Measurements from ENCODE around the gene MPZL1. TPM values are rescaled to one million over a fixed set of nuclear protein-coding genes. Genes with fewer than 3 reads are reported as not detected.

Gene MPZL1
- total RNA-seq, 1 experiment from 2014 or later: 52.9 TPM

GRCh38 chr1:167797015-167797414 lies 75.2 kb downstream of the MPZL1 start:
- Histone ChIP-seq H2AFZ (ENCODE audit: low read depth, low read length, poor library complexity, severe bottlenecking) (no peak overlapping the region), H3K4me2 (ENCODE audit: low read length) (no peak overlapping the region), H3K9me3 (ENCODE audit: control insufficient read depth in 1 of 2, insufficient read depth in 1 of 2, low read depth in 1 of 2, low read length in 2 of 2) (no peaks in the 10 kb centered on the region), H3K27ac (ENCODE audit: low read depth, low read length) (no peak overlapping the region), H3K4me3 (replicated peaks in 1 of 2; ENCODE audit: low read depth in 1 of 2, low read length in 2 of 2) (no peak overlapping the region), H3K9ac (ENCODE audit: low read length) (no peak overlapping the region), H4K20me1 (ENCODE audit: insufficient read depth) (no peaks in the 10 kb centered on the region), H3K4me1 (ENCODE audit: control insufficient read depth in 1 of 2, insufficient read depth in 2 of 2, low read length in 2 of 2) (peaks cover 0 to 11% of the 10 kb centered on the region in 2 experiments; a peak in 1 of 4 replicates), H3K9me2 (ENCODE audit: insufficient read depth) (no peaks in the 10 kb centered on the region), H3K27me3 (ENCODE audit: insufficient read depth, low read length) (no peaks in the 10 kb centered on the region), H3K36me3 (ENCODE audit: control insufficient read depth in 1 of 2, insufficient read depth in 2 of 2, low read length in 2 of 2) (no peaks in the 10 kb centered on the region), H3K79me2 (ENCODE audit: insufficient read depth, low read length) (no peaks in the 10 kb centered on the region)
- no TSS peak for BruUV-seq (replicated peaks)
- TF ChIP-seq POLR2A (IDR thresholded peaks at IDR 0.05; ENCODE audit: borderline replicate concordance, extremely low read depth, insufficient read depth, insufficient read length) (no peak), CEBPB (IDR thresholded peaks at IDR 0.05; ENCODE audit: low read depth) (peak; percentile 43)
- ChIA-PET RAD21 (ENCODE audit: low non-redundant PET in 1 of 2, low total read pairs in 2 of 2, uncharacterized antibody in 2 of 2, unreplicated experiment in 2 of 2) (no interaction called here), POLR2A (no interaction called here), CTCF (no interaction called here)
- ATAC-seq: peak; percentile 36; the same call in 1 of the 2 replicates
- intact Hi-C loops (cut with micrococcal nuclease): no loop called here
- DNase-seq (ENCODE audit: low read depth, low spot score): no peak

DNA sequence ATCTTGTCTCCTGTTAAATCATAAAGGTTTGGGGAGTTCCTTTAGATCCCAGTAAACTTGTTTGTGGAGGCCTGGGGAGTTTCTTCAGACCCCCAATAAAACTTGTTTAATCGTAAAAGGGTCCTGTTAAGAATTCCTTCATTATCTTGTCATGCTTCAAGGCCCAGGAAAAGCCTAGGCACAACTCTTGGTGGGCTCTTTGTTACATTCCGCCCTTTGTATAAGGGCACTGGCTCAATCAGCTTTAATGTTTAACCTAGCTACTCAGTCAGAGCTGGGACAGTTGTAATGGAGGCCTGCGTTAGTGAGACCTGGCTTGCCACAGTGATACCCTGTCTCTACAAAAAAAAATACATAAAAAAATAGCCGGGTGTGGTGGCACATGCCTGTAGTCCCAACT lies 77.2 kb downstream of the MPZL1 start:
- no peak overlapping the region for H3K27ac ChIP-seq (ENCODE audit: low read depth, low read length)

More for the DNA sequence above, 77.2 kb downstream of the MPZL1 start:
- intact Hi-C loops (cut with micrococcal nuclease): no loop called here
- ChIA-PET POLR2A (no interaction called here), CTCF (no interaction called here), RAD21 (ENCODE audit: low non-redundant PET in 1 of 2, low total read pairs in 2 of 2, uncharacterized antibody in 2 of 2, unreplicated experiment in 2 of 2) (no interaction called here)
- Histone ChIP-seq H3K4me2 (ENCODE audit: low read length) (no peak overlapping the region), H2AFZ (ENCODE audit: low read depth, low read length, poor library complexity, severe bottlenecking) (no peak overlapping the region), H3K36me3 (ENCODE audit: control insufficient read depth in 1 of 2, insufficient read depth in 2 of 2, low read length in 2 of 2) (no peaks in the 10 kb centered on the region), H3K9me3 (ENCODE audit: control insufficient read depth in 1 of 2, insufficient read depth in 1 of 2, low read depth in 1 of 2, low read length in 2 of 2) (no peaks in the 10 kb centered on the region), H3K27me3 (ENCODE audit: insufficient read depth, low read length) (no peaks in the 10 kb centered on the region), H3K79me2 (ENCODE audit: insufficient read depth, low read length) (no peaks in the 10 kb centered on the region), H4K20me1 (ENCODE audit: insufficient read depth) (no peaks in the 10 kb centered on the region), H3K4me3 (replicated peaks in 1 of 2; ENCODE audit: low read depth in 1 of 2, low read length in 2 of 2) (no peak overlapping the region), H3K9ac (ENCODE audit: low read length) (no peak overlapping the region), H3K9me2 (ENCODE audit: insufficient read depth) (no peaks in the 10 kb centered on the region), H3K4me1 (ENCODE audit: control insufficient read depth in 1 of 2, insufficient read depth in 2 of 2, low read length in 2 of 2) (peaks cover 0 to 18% of the 10 kb centered on the region in 2 experiments; a peak in 2 of 4 replicates)
- no TSS peak for BruUV-seq (replicated peaks)
- ATAC-seq: no peak
- DNase-seq (ENCODE audit: low read depth, low spot score): no peak
- TF ChIP-seq, protein P1, sequence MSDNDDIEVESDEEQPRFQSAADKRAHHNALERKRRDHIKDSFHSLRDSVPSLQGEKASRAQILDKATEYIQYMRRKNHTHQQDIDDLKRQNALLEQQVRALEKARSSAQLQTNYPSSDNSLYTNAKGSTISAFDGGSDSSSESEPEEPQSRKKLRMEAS (IDR thresholded peaks at IDR 0.05): no peak
- no peak for TF ChIP-seq REST (IDR thresholded peaks at IDR 0.05; ENCODE audit: low read depth)
- no peak for TF ChIP-seq CEBPB (IDR thresholded peaks at IDR 0.05; ENCODE audit: low read depth)
- no peak for TF ChIP-seq SRF (IDR thresholded peaks at IDR 0.05; ENCODE audit: low read depth)
- TF ChIP-seq RAD21 (IDR thresholded peaks at IDR 0.05; ENCODE audit: low read depth): no peak
- TF ChIP-seq, protein P2, sequence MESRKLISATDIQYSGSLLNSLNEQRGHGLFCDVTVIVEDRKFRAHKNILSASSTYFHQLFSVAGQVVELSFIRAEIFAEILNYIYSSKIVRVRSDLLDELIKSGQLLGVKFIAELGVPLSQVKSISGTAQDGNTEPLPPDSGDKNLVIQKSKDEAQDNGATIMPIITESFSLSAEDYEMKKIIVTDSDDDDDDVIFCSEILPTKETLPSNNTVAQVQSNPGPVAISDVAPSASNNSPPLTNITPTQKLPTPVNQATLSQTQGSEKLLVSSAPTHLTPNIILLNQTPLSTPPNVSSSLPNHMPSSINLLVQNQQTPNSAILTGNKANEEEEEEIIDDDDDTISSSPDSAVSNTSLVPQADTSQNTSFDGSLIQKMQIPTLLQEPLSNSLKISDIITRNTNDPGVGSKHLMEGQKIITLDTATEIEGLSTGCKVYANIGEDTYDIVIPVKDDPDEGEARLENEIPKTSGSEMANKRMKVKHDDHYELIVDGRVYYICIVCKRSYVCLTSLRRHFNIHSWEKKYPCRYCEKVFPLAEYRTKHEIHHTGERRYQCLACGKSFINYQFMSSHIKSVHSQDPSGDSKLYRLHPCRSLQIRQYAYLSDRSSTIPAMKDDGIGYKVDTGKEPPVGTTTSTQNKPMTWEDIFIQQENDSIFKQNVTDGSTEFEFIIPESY (IDR thresholded peaks at IDR 0.05; ENCODE audit: extremely low read depth, insufficient replicate concordance, low read length): no peak
- no peak for TF ChIP-seq YY1 (IDR thresholded peaks at IDR 0.05; ENCODE audit: extremely low read depth, insufficient replicate concordance, low read depth, low read length)
